Endothelial cell of umbilical vein (primary cell): Measurements from ENCODE around the gene TMEM164. TPM values are rescaled to one million over a fixed set of nuclear protein-coding genes. Genes with fewer than 3 reads are reported as not detected.

Experiments used
- BruUV-seq: library from RNA; stranded (reverse); fragments of 400-500 nt; replicated peaks from 2 replicates; lab custom pipeline; 2021; lab: Mats Ljungman, UMichigan
- CTCF ChIA-PET: fragments of 300-600, 350-600 bp; sonication (Branson Sonifier 250); formaldehyde crosslinking; loops from one replicate; lab custom pipeline; 2021; ENCODE audit warnings: antibody characterized with exemption, inconsistent platforms; lab: Charles Lee
- POLR2A ChIA-PET: fragments of 300-600, 350-600 bp; sonication (Branson Sonifier 250); formaldehyde crosslinking; loops from one replicate; lab custom pipeline; 2021; ENCODE audit warnings: antibody characterized with exemption, inconsistent platforms; lab: Charles Lee
- DNase-seq: peaks from one replicate; pipeline ENCODE4 v3.0.0-alpha.2; 2011; ENCODE audit warnings: low read depth, low spot score
- FAIRE-seq: peaks from 2 replicates; lab custom pipeline; 2011; peaks lifted over from hg19 to GRCh38; lab: Jason Lieb, UNC
- H2AFZ ChIP-seq: 2 replicates; pipeline ENCODE4 v1.6.0; 2012; ENCODE audit warnings: low read depth, low read length, control low read depth, inconsistent platforms
- H3K27ac ChIP-seq: 2 replicates; pipeline ENCODE4 v1.5.1; 2011; ENCODE audit warnings: low read depth, mild to moderate bottlenecking, control low read depth, low read length, moderate library complexity; ENCODE audit not compliant: insufficient read depth
- H3K27me3 ChIP-seq, 2 experiments: 2 replicates each; pipeline versions ENCODE4 v1.6.0 to v1.6.1; 2011; ENCODE audit warnings: low read length in 2 of 2, mixed read lengths in 1 of 2; ENCODE audit not compliant: control insufficient read depth in 2 of 2, insufficient read depth in 2 of 2
- H3K36me3 ChIP-seq, 2 experiments: 2 replicates in 1 of 2; 3 replicates in 1 of 2; pipeline ENCODE4 v1.5.1; 2011; ENCODE audit warnings: low read length in 2 of 2, mild to moderate bottlenecking in 1 of 2, moderate library complexity in 1 of 2; ENCODE audit not compliant: control insufficient read depth in 2 of 2, insufficient read depth in 2 of 2; ENCODE audit errors: extremely low read depth in 1 of 2
- H3K4me1 ChIP-seq: 3 replicates; pipeline ENCODE4 v1.5.1; 2011; ENCODE audit warnings: mild to moderate bottlenecking, low read length; ENCODE audit not compliant: control insufficient read depth, insufficient read depth; ENCODE audit errors: extremely low read depth
- H3K4me2 ChIP-seq: 2 replicates; pipeline ENCODE4 v1.6.1; 2011; ENCODE audit warnings: low read length, control low read depth, mixed read lengths; ENCODE audit not compliant: insufficient read depth
- H3K4me3 ChIP-seq, 3 experiments: fragments of 200-600 bp in 1 of 3; sonication (generic), shearing (Covaris generic) in 1 of 3; replicated peaks in 1 of 3; 2 replicates each; pipeline ENCODE4 v1.5.1; 2011 to 2016; ENCODE audit warnings: control low read depth in 3 of 3, low read length in 3 of 3, mild to moderate bottlenecking in 2 of 3, inconsistent platforms in 1 of 3, low read depth in 1 of 3, moderate library complexity in 1 of 3; ENCODE audit not compliant: insufficient read depth in 1 of 3
- H3K79me2 ChIP-seq: 2 replicates; pipeline ENCODE4 v1.6.0; 2012; ENCODE audit warnings: low read length, inconsistent platforms; ENCODE audit not compliant: control insufficient read depth, insufficient read depth
- H3K9ac ChIP-seq: replicated peaks from 2 replicates; pipeline ENCODE3; 2011; ENCODE audit warnings: low read length, control low read depth; ENCODE audit not compliant: insufficient read depth; ENCODE audit errors: extremely low read depth
- H3K9me1 ChIP-seq: replicated peaks from 3 replicates; pipeline ENCODE4 v1.6.0; 2011; ENCODE audit warnings: mild to moderate bottlenecking, low read length; ENCODE audit not compliant: control insufficient read depth, insufficient read depth; ENCODE audit errors: extremely low read depth
- H3K9me3 ChIP-seq: replicated peaks from 2 replicates; pipeline ENCODE4 v1.5.1; 2012; ENCODE audit warnings: low read length, inconsistent platforms; ENCODE audit not compliant: control insufficient read depth, insufficient read depth
- H4K20me1 ChIP-seq: replicated peaks from 2 replicates; pipeline ENCODE3; 2011; ENCODE audit warnings: mild to moderate bottlenecking, low read length; ENCODE audit not compliant: control insufficient read depth, insufficient read depth; ENCODE audit errors: extremely low read depth
- EZH2 ChIP-seq: IDR thresholded peaks from 2 replicates; pipeline ENCODE4 v1.6.1; 2012; ENCODE audit warnings: borderline replicate concordance, low read depth, mild to moderate bottlenecking, moderate library complexity, low read length, inconsistent platforms; ENCODE audit not compliant: severe bottlenecking
- FOS ChIP-seq: IDR thresholded peaks from 2 replicates; pipeline ENCODE4 v1.6.1; 2011; ENCODE audit warnings: mild to moderate bottlenecking, low read length, moderate library complexity, borderline replicate concordance; ENCODE audit not compliant: insufficient read depth
- GATA2 ChIP-seq: IDR thresholded peaks from 2 replicates; pipeline ENCODE4 v1.7.0; 2011; ENCODE audit warnings: low read depth, mild to moderate bottlenecking, moderate library complexity, mixed read lengths, low read length; ENCODE audit not compliant: insufficient read length, insufficient read depth
- JUN ChIP-seq: IDR thresholded peaks from 2 replicates; pipeline ENCODE4 v1.6.1; 2011; ENCODE audit warnings: borderline replicate concordance, low read depth; ENCODE audit not compliant: insufficient read length, insufficient read depth
- MYC ChIP-seq: IDR thresholded peaks from one replicate; pipeline ENCODE4 v1.6.1; 2011; ENCODE audit warnings: mild to moderate bottlenecking, low read depth, low read length
- POLR2A ChIP-seq: IDR thresholded peaks from 2 replicates; pipeline ENCODE4 v1.6.1; 2012; ENCODE audit warnings: low read depth, mild to moderate bottlenecking, control low read depth, low read length
- POLR2AphosphoS5 ChIP-seq: IDR thresholded peaks from 2 replicates; pipeline ENCODE4 v1.6.1; 2012; ENCODE audit warnings: low read depth, mild to moderate bottlenecking, control low read depth, low read length, moderate library complexity; ENCODE audit not compliant: insufficient read depth
- dilution Hi-C: fragments of 300-500 bp; cut with MboI; formaldehyde crosslinking; loops from one replicate; pipeline ENCODE4 v1.15.0; 2019; ENCODE audit warnings: low sequenced_read_pairs; ENCODE audit not compliant: extremely low pct_ligation_motif_present
- intact Hi-C: fragments of 100-400 bp; cut with micrococcal nuclease; formaldehyde crosslinking; loops from one replicate; pipeline ENCODE4 v1.10.0; 2022
- polyA plus RNA-seq, 4 experiments: library from polyadenylated mRNA; depleted of rRNA in 3 of 4; stranded (reverse) in 3 of 4; unstranded in 1 of 4; fragments of >200 nt; gene quantifications; 2 replicates each; pipeline versions ENCODE4 v1.2.1 to v1.2.3, GENCODE V29; 2011 to 2012; ENCODE audit warnings: missing spikeins in 1 of 4
- total RNA-seq: library from RNA; stranded (reverse); gene quantifications from 2 replicates; pipeline ENCODE4 v1.2.3, GENCODE V29; 2021
- TF ChIP-seq, protein P1 (sequence below): IDR thresholded peaks from 2 replicates; pipeline ENCODE4 v1.6.1; 2011; ENCODE audit not compliant: insufficient read depth, insufficient read length
- TF ChIP-seq, protein P2 (sequence below), 2 donors: IDR thresholded peaks; 1 replicate in 1 of 2; 2 replicates in 1 of 2; pipeline ENCODE4 v1.5.1; 2011; ENCODE audit warnings: low read length in 2 of 2, mild to moderate bottlenecking in 2 of 2, moderate library complexity in 2 of 2, control low read depth in 1 of 2, inconsistent platforms in 1 of 2, low read depth in 1 of 2; ENCODE audit not compliant: insufficient read depth in 1 of 2; ENCODE audit errors: extremely low read depth in 1 of 2

TMEM164 gene
- total and polyA plus RNA-seq, 2 donors (not counting 3 experiments of a cell fraction or from before 2014, with no cell fraction given): 12.8 to 22.2 TPM

DNA sequence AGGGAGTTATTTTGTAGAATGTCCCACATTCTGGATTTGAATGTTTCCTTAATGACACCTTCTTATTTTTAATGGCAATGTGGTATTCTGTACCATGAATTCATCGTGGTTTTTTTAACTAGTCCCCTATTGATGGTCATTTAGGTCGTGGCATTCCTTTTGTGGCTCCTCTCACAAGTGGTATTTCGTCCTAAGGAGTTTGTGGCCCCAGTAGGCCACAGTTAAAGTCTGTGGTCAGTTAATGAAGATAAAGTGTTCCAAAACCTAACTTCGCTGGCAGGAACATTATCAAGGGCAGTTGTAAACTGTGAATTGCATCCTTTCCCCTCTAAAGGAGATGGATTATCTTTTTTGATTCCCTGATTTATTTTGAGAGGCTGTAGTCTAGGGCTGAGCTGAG lies 133.2 kb downstream of the TMEM164 start:
- no peaks in the 10 kb centered on the region for H3K4me1 ChIP-seq
- ChIA-PET CTCF (interaction anchor here (3.6 kb wide), 1 partner anchor 10 kb away, joined by 21 read pairs; no protein-coding TSS in a partner anchor), POLR2A (no interaction called here)
- DNase-seq: no peak
- H3K4me2 ChIP-seq: no peak overlapping the region
- H3K27me3 ChIP-seq: no peaks in the 10 kb centered on the region
- TF ChIP-seq GATA2 (no peak), POLR2A (no peak), POLR2AphosphoS5 (no peak), JUN (no peak), MYC (no peak), FOS (no peak), EZH2 (no peak)
- TF ChIP-seq, protein P1, sequence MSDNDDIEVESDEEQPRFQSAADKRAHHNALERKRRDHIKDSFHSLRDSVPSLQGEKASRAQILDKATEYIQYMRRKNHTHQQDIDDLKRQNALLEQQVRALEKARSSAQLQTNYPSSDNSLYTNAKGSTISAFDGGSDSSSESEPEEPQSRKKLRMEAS: no peak
- TF ChIP-seq, protein P2, sequence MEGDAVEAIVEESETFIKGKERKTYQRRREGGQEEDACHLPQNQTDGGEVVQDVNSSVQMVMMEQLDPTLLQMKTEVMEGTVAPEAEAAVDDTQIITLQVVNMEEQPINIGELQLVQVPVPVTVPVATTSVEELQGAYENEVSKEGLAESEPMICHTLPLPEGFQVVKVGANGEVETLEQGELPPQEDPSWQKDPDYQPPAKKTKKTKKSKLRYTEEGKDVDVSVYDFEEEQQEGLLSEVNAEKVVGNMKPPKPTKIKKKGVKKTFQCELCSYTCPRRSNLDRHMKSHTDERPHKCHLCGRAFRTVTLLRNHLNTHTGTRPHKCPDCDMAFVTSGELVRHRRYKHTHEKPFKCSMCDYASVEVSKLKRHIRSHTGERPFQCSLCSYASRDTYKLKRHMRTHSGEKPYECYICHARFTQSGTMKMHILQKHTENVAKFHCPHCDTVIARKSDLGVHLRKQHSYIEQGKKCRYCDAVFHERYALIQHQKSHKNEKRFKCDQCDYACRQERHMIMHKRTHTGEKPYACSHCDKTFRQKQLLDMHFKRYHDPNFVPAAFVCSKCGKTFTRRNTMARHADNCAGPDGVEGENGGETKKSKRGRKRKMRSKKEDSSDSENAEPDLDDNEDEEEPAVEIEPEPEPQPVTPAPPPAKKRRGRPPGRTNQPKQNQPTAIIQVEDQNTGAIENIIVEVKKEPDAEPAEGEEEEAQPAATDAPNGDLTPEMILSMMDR (IDR thresholded peaks at IDR 0.05; ENCODE audit: extremely low read depth in 1 of 2, insufficient read depth in 1 of 2, low read depth in 1 of 2, low read length in 2 of 2): no peak
- no peaks in the 10 kb centered on the region for H3K9me1 ChIP-seq
- intact Hi-C loops (no loop called here), dilution Hi-C loops (no loop called here)
- no peaks in the 10 kb centered on the region for H4K20me1 ChIP-seq
- H3K27ac ChIP-seq: no peak overlapping the region
- H3K36me3 ChIP-seq: no peaks in the 10 kb centered on the region
- no peaks in the 10 kb centered on the region for H3K9me3 ChIP-seq
- H3K9ac ChIP-seq: no peak overlapping the region
- no peak overlapping the region for H3K4me3 ChIP-seq
- no peak for FAIRE-seq
- no peaks in the 10 kb centered on the region for H3K79me2 ChIP-seq
- BruUV-seq: no TSS peak
- no peak overlapping the region for H2AFZ ChIP-seq
